HG03457 (cell line): ENCODE measurements around the gene PANK4.

Experiments used
- ATAC-seq: cut with Tn5 transposase; IDR thresholded peaks from one replicate; pipeline ENCODE4 v1.9.1; 2021; ENCODE audit warnings: moderate number of reproducible peaks; ENCODE audit not compliant: unreplicated experiment

PANK4 gene

DNA sequence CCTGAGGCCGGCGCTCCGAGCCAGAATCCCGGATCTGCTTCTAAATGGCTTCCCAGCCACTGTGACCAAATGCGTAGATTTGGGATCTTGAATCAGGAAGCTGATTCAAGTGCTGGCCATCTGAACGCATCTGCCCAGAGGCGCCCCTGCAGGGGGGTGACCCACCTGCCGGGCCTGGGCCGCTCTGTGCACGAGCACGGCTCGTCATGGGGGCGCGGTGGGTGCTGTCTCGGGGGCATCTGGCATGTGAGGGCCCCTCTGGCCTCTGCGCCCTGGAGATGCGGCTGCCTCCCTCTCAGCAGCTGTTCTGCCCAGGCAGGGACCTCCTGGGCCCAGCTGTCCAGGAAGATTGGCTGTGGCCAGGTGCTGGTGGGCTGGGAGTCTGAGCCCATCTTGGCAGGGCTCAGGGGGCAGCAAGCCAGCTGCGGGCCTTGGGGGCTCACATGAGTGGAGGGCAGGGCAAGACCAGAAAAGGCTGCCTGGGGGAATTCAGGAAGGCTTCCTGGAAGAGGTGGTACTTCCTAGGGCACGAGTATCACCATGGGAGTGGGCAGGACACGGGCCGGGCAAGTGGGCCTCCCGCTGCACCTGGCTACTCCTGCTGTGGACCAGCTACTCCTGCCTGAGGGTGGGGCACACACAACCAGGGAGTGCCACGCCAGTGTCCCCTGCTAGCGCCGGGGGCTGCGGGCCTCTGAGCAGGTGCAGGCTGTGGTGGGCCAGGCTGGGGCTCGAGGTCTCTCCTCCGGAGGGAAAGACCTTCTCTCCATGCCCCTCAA is 25.2 kb downstream of the PANK4 start:
- no peak for ATAC-seq

DNA sequence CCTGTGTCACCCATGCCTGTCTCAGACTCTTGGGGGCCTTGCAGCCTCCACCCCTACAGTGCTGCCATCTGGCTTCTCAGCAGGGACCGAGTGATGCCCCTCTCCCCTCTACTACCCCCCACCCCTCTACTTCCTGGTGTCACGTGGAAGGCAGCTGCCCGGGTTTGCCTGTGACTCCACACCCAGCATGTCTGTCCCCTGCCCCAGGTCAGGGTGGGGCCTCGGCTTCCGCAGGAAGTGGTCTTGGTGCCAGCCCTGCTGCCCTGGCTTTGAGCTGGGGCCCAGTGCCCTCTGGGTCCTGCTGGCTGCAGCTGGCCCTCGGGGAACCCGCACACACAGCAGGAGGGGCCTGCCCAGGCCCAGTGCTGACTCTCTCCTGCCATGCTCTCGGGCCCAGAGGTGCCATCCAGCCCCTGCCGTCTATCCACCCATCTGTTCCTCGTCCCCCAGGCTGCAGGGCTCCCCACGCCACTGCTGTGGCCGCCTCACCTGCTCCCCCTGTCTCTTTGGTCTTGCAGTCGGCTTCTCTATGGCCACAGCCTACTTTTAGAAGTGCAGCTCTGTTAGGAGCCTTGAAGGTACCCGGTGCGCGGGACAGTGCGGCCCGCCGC is 26.3 kb downstream of the PANK4 start:
- ATAC-seq = no peak

DNA sequence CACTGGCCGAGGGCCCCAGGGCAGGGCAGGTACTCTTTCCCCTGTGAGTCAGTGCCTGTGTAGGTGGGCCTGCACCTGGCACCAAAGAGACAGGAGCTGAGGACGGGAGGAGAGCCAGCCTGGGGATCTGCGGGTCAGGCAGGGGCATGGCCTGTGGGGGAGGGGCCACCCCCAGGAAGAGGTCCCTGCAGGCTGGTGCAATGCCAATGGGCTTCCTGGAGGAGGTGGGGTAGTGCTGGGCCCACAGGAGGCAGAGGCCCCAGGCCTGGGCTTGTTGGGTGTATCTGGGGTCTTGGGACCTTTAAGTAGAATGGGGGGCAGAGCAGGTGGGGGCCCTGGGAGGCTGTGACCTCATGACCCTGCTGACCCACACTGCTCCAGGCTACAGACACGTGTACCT is 27.1 kb downstream of the PANK4 start:
- ATAC-seq = no peak

DNA sequence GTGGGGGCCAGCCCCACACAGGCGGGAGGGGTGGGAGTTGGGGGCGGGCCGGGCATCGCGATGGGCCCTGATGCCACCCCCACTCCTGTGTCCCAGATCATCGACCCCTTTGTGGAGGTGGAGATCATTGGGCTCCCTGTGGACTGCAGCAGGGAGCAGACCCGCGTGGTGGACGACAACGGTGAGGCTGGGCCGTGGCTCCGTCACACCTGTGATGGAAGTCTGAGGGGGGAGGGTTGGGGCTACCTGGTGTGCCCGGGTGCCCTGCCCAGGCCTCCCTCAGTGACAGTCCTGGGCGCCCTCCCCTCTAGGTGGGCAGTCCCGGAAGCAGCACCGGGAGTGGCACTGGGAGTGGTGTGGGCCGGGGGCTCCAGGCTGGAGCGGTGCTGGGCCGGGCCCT is 27.7 kb downstream of the PANK4 start:
- ATAC-seq = no peak

DNA sequence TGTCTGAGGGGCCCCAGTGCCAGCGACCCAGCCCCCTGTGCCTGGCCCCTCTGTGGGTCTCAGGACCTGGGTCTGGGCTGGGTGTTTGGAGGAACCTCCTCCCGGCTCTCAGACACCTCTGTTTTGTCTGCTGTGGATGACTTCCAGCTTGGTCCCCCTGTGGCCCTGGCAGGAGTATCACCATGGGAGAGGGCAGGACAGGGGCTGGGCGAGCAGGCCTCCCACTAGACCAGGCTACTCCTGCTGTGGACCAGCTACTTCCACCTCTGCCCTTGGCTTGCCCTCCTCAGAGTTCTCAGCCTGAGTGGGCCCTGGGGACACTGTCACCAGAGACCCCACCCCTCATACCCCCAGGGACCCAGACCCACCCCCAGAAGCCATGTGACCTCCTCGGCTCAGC is 28.5 kb downstream of the PANK4 start:
- no peak for ATAC-seq

DNA sequence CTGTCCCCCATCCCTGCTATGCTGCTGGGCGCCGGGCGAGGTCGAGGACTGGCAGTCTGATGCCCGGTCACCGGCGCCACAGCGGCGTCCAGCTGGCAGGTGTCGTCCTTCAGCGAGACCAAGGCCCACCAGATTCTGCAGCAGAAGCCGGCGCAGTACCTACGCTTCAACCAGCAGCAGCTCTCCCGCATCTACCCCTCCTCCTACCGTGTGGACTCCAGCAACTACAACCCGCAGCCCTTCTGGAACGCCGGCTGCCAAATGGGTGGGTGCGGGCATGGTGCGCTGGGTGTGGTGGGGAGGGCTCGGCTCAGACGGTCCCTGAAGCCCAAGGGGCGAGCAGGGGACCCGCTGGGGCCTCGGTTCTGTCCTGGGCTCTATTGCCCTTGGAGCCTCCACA is 29.6 kb downstream of the PANK4 start:
- ATAC-seq = no peak

DNA sequence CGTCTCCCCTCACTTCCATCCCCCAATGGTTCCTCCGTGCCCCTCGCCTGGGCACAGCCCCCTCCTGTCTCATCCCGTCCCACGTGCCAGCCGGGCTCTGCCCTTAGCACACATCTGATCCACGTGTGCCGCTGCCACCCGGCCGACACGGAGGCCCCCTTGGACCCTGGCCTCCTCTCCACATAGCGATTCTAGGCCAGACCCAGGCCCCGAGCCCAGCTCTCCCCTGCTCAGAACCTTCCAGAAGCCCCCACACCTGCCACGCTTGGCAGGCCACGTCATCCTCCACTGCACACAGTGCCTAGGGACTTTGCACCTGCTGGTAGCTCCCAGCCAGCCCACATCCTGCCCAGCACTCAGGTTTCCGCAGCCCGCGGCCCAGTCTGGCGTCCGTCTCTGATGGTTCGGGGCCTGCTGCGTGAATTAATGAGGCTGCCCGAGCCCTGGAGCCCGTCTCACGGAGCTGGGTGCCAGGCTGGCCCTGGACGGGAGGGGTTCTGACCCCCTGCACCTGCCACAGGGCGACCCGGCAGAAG is 30.2 kb downstream of the PANK4 start:
- no peak for ATAC-seq

DNA sequence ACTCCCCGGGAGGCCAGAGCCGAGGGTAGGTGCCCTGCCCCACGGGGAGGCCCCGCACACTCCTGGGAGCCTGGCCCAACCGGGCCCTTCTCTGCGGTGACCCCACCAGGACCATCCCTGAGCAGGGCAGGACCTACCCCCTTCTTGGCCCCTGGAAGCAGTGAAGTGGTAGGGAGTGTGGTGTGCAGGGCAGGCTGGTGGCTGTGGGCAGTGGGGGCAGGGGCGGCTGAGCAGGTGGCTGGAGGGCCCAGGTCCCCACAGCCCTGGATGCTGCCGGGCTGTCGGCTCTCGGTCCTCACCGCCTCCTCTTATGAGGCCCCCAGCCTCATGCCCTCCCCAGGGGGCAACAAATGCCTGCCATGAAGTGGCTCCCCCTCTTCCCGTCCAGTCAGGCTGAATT is 30.9 kb downstream of the PANK4 start:
- no peak for ATAC-seq

DNA sequence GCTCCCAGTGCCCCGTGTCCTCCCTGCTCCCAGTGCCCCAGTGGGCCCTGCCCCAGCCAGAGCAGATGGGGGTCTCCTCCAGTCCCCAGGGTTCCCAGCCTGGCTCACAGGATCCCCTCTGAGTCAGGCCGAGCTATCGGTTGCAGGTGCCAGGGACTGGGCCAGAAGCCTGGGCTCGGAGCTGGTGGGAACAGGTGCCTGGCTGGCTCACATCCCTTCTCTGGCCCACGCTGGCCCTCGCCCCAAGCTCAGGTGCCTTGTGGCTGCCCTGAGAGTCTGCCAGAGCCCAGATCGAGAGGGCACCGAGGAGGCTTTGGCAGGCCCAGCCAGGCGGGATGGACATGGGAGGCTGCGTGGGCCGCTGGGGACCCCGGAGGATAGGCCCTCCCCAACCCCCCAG is 31.4 kb downstream of the PANK4 start:
- no peak for ATAC-seq

DNA sequence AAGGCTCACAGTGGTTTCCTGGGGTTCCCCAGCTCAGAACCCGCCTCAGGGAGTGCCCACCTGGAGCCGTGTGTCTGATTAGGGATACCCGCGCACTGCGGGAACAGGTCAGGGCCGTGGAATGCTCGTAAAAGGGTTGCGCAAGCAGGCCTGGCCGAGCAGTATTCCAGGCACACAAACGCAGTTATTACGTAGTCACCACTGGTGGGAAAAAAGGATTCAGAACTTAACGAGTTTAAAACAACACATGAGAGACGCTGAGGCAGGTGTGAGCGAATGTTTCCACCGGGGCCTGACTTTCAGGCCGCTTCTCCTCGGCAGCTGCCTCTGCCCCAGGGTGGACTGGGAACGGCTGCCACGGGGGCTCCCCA is 32.1 kb downstream of the PANK4 start:
- no peak for ATAC-seq

DNA sequence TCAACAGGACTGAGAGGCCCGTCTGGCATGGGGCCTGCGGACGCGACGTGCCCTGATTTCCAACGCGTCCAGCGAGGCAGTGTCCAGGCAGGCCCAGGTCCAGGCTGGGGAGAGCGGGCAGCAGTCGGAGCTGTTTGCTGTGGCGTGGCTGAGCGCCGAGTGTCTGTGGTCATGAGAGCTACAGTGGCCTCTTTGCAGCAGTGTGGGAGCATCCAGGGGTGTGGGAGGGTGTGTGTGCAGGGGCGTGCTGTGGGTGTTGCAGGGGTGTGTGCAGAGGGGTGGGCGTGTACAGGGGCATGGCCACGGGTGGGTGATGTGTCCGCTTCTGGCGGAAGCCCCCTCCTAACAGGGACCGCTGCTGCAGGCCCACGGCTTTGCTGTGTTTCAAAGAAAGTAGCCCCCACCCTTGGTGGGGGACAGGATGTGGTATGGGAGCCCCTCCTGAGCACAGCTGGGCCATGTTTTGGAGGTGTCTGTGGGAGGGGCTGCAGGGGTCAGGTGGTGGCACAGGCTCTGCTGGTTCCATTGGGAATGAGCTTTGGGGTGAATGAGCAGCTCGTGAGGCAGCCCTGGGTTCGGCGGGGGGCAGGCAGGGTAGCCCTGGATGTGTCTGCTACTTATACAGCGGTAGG is 32.6 kb downstream of the PANK4 start:
- no peak for ATAC-seq

DNA sequence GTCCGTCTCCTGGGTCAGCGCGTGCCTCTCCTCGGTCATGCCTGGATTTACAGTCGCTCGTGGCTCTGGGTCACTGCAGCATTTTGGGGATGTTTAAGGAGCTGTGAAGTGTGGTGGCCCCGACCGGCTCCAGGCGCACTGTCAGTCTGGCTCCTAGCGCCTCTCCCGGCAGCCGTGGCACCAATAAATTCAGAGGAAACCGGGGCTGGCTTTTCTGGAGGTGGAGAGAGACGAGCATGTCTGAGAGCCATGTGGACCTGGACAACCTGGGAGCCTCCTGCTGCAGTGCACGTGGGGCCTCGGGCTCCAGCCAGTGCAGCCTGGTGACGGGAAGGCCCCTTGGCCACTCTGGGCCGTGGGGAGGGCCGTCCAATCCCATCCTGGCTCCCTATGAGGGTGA is 33.2 kb downstream of the PANK4 start:
- no peak for ATAC-seq

DNA sequence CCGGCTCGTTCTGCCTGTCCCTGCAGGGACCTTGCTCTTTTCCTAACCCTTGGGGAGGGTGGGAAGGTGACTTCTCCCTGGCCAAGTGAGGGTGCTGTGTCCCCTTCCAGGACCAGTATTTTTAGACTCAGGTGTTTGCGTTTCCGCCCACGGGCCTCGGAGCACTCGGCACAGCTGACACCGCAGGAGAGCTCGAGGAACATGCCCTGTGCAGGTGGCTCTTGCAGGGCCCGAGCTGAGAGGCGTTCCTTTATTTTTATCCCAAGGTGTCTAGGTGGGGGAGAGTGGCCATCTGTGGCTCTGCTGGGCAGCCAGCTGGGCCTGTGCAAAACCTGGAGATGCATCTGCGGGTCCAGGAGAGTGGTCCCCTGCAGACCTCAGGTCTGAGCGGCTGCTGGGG is 34.3 kb downstream of the PANK4 start:
- ATAC-seq = no peak

DNA sequence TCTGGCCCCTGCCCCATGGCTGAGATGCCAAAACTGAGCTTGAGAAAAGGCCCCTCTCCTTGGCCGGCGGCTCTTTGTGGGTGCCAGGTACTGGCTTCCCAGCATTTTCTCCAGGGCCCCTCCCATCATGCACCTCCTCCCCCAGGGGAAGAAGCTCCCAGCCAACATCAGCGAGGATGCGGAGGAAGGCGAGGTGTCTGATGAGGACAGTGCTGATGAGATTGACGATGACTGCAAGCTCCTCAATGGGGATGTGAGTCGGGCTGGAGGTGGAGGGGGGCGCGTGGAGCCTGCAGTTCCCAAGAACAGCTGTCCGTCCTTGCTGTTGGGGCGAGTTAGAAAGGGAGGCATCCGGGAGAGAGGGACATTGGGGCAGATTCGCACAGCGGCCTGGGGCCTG is 36.8 kb downstream of the PANK4 start:
- ATAC-seq = no peak

DNA sequence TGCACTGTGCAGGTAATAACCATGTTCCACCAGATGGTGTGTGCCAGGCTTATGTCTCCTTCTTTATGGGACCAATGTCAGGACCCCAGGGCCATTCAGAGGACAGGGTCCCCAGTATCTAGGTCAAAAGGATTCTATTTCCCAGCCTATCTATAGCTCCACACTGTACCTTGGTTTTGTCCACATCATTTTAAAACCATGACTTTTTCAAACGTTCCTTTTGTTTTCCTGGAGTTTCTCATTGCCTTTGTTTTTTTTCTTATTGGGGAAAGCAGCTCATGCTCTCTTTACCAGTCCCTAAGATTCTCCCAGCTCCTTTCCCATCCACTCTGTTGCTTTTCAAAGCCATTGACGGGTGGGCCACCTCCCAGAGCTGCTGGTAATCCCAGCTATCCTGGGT is 37.7 kb downstream of the PANK4 start:
- ATAC-seq = no peak

DNA sequence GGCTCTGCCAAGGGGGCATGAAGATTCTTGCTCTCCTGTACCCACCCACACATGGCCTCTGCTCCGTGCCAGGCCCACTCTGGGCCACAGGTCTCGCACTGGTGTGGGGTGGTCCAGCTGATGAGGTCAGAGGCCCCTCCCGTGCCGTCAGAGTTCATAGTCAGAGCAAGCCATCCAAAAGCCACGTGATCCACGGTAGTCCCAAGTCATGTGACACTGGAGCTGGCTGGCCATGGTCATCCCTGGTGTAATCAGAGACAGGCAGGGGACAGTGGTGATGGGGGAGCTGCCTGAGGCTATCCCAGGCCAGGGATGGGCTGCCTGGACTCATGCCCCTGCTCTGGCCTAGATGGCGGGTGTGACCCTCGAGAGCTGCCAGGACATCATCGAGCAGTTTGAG is 39.8 kb downstream of the PANK4 start:
- no peak for ATAC-seq

DNA sequence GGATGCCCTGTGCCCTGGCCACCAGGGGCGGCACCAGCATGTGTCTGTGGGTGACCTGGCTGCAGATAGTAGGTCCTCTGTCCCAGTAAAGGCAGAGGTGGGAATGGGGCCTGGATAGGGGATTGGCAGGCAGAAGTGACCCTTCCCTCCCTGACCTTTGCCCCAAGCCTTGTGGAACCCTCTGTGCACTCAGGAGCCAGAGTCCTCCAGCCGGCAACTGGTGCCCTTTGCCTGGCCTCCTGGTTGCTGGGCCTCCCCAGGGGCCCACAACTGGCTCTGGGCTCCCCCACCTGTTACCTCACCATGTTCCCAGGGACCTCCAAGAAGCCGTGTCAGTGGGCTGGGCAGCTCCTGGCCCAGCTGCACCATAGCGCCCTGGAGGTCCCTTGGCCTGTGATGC is 40.4 kb downstream of the PANK4 start:
- no peak for ATAC-seq

DNA sequence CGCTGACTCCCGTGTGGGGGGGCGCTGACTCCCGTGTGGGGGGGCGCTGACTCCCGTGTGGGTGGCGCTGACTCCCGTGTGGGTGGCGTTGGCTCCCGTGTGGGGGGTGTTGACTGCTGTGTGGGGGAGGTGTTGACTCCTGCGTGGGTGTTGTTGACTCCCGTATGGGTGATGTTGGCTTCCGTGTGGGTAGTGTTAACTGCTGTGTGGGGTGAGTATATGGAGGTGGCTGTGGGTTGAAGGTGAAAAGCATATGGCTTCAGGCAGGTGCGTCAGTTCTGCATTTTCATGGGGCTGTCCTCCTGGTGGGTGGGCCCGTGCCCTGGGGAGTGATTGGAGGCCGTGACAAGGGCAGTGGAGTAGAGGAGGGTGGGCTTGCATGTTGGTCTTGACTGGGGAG is 42.4 kb downstream of the PANK4 start:
- ATAC-seq = no peak

DNA sequence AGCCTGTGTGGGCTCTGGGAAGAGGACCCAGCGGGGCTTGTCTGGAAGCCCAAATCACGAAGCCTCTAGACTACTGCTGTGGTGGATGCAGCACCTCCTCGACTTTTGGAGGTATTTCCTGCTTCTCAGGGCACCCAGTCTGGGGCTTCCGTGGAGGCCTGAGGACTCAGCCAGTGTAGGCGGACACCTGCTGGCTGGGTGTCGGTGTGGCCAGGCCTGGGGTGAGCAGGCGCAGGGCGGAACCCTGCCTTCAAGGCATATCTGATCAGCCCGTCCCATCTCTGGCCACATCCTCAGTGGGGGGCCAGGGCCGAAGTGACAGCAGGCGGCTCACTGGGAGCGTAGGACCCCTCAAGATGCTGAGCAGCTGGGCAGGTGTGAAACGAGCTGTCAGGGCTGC is 43.4 kb downstream of the PANK4 start:
- no peak for ATAC-seq

DNA sequence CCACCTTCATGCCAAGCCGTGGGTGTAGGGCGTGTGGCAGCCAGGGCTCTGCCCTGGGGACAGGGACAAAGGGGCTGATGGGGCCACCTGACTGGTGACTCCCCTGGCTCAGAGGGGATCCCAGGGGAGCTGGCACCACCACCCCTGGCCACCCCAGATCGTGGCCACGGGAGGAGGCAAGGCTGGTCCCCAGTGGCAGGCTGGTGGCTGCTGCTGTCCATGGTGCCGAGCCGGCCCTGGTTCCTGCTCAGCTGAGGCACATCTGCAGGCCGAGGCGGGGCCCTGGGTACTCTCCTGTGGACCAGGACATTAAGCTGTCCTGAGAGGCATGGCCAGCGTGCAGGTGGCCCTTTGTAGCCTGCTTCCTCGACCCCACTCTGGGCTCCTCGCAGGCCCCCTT is 43.8 kb downstream of the PANK4 start:
- ATAC-seq = no peak

DNA sequence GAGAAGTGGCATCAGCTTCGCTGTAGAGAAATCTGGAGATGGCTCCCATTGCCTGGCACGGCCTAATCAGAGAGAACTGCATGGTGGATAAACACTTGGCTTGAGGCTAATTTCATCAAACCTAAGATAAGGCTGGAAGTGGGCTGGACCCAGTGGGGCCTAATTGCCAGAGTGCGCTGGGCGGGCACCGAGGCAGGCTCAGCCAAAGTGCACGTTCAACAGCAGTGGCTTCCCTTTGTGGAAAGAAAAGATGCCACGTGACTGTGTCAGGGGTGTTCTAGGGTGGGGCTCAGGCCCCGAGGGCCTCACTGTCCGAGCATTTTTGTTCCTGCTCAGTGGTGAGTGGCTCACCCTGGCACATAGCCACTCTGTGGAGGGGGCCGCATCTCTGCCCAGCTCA is 44.5 kb downstream of the PANK4 start:
- ATAC-seq = no peak

DNA sequence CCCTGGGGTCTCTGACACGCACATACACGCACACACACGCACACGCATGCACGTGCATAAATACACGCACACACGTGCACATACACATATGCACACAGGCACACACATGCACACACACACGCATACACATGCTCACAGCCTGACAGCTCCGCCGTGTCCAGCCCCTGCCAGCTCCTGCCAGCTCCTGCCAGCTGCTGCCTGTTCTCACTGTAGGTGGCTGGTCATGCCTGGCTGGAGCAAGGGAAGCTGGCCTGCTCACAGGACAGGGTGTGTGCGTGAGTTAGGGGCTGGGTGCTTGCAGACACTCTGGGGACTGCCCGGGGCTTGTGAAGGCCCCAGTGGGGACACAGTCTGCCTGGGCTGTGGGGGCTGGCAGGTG is 45.4 kb downstream of the PANK4 start:
- no peak for ATAC-seq
